GM19397 (cell line): ENCODE data around the gene ZNF189.

ENCODE experiments used
- ATAC-seq: cut with Tn5 transposase; IDR thresholded peaks from one replicate; pipeline ENCODE4 v1.9.1; 2021; ENCODE audit warnings: mild to moderate bottlenecking, moderate library complexity; ENCODE audit not compliant: unreplicated experiment

ZNF189 gene

DNA sequence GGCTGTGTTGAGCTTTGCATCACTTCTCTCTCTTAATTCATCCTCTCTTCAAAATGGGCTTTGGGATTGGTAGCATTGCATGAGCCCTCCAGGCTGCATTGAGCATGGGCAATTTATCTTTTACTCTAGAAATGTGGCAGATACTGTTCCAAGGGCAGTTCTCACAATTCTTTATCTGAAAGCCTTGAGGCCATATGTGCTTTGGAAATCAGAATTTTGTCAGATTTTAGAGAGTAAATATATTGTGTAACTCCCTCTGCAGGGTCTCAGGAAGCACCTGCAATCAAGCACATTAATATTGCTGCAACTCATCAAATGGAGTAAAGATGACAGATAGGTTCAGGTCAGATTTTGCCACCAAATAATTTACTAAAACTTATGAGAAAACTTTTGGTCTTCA is 19.3 kb downstream of the ZNF189 start:
- ATAC-seq = no peak

DNA sequence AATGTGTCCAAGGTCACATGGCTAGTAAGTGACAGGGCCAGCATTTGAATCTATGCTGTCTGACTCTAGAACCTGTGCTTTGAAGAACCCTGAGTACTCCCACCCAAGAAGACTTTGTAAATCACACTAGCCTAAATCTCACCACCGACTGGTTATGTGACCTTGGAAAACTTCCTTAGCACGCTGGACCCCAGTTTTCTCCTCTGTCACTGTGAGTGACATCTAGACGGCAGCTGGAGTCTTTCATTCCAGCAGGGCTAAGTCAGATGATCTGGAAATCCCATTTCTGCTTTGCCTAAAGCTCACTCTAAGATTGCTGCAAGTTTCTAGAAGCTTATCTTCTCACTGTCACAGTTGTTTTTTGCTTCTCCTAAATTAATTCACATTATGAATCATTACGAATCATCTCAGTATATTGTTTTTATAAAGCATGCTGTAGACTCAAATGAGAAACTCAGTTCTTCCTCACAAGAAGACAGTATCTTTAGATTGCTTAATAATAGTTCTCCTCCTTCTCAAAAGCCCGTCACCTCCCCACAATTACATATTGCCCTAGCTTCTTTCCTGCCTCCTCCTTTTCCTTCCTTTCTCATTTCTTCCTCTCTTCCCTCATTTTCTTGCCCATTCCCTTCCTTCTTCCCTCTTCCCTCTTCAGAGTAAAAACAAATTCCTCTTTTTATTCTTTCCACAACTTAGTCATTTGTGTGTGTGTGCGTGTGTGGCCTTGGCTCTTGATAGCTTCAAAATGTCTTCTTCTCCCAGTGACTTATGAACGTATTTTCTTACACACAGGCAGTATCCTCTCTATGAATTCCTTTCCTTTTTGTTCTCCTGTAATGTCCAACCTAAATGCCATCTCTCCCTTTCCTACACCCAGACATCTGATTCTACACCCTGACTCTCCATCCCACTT is 20.1 kb downstream of the ZNF189 start:
- no peak for ATAC-seq

- no peak for ATAC-seq
Observed at GRCh38 chr9:101419863-101420262, 21.2 kb downstream of the ZNF189 start.

GRCh38 chr9:101421653-101422065 is 23.0 kb downstream of the ZNF189 start:
- no peak for ATAC-seq

GRCh38 chr9:101427358-101427757 is 28.7 kb downstream of the ZNF189 start:
- no peak for ATAC-seq

- peak; percentile 76 for ATAC-seq
Observed at GRCh38 chr9:101427957-101428655, 29.5 kb downstream of the ZNF189 start.

- ATAC-seq = no peak
Observed at GRCh38 chr9:101428909-101429308, 30.3 kb downstream of the ZNF189 start.

DNA sequence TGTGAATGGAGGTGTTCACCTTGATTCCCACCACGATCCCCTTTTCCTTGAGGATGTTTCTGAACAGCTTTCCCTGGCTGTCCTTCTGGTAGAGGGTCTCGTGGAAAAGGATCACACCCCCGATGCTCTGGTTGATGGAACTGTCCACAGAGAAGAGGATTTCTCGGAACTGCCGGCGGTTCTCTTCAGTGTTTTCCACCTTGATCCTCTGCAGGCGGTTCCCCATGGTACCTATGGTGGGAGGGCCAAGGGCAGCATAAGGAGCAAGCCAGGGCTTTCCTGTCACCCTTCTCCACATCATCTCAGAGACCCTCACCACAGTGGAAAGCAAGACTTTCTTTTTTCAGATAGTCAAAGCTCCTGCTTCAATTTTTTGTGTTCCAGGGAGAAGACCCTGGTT is 31.1 kb downstream of the ZNF189 start:
- no peak for ATAC-seq

DNA sequence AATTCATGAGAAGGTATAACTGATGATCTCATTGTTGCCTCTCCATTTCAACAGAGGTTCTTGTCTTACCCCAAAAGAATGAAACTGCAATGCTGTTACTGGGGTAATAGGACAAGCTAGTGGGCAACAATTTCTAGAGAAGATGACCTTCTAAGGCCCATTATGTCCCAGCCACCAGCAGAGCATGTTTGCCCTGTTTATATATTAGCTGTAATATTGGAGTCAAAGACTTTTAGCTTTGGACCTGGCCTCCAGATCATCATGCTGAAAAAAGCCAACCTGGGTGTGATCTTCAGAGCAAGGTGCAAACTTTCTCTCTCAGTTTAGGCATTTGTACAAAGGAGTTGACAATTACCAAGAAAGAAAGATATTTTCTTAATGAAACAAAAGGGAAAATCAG is 33.5 kb downstream of the ZNF189 start:
- ATAC-seq = no peak

DNA sequence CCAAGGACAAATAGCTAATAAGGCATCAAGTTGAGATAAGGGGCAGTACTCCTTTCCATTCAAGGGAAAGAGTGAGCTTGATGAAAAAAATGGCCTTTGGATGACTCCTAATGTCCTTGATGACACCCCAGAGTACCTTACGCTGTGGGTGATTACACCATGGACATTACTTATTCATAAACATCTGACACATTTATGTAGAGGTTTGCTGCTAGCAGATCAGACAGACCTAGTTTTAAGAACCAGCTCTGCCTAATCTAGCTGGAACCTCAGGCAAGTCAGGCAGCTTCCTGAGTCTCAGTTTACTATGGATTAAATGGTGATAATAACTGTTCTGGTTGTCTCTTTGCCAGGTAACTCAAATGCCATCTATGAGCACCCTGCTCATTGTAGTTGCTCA is 34.1 kb downstream of the ZNF189 start:
- ATAC-seq = no peak

DNA sequence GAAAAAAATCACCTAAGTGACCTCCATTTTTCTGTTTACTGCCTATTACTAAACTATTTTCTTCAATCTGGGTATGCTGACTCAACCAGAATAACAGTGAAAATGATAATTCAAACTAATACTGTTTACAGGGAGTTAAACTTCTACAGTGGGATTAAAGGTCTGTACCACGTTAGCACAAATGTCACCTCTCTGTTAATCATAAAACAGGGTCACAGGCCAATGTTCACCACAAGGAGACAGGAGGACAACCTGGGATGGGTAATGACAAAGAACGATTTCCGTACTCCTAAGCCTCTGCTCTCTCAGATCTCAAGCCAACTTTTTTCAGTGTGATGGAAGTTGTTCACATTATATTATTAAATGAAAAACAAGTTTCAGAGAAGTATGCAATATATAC is 34.6 kb downstream of the ZNF189 start:
- ATAC-seq = no peak

GRCh38 chr9:101434998-101435397 is 36.3 kb downstream of the ZNF189 start:
- no peak for ATAC-seq

DNA sequence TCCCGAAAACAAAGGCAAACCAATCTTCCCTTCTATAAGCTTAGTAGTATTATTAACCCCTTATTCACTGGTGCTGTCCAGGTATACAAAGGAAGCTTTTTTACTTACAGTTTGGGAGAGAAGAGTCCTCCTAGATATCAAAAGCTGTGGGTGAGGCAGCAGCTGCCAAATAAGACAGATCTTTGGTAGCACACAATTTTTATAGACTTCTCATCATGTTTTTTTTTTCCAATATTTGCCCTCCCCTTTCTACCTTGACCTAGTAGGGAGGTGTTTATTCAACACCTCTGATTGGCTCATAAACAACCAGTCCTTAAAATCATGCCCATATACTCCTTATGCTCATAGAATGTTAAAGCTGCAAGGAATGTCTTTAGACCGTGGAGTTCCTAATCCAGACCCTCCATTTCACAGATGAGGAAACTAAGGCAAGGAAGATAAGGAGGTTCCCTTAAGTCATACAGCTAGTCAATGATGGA is 37.0 kb downstream of the ZNF189 start, which contains the start of gene ALDOB:
Gene ALDOB, minus strand, starts transcription at position 174 of the 479 bp plus-strand sequence. CDS start 4,887 bp downstream, outside the sequence.
- ATAC-seq = no peak

DNA sequence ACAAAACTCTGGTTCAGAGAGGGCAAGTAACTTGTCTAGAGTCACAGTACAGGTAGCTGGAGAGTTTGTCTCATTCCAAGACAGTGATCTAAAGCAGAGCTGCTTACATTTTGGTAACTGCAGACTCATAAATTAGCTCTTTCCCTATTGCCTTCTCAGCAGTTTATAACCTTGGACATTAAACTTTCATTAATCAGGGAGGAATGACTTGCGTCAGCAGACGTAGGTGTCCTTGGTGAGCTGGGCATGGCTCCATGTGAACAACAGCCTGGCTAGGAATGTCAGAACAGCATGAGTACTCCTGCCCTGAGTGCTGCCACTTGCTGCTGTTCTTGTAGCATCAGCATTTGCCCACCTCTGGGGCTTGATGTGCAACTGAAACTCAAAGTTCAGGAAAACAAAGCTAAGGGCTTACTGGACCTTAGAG is 39.2 kb downstream of the ZNF189 start:
- ATAC-seq = no peak

GRCh38 chr9:101438523-101438922 is 39.9 kb downstream of the ZNF189 start:
- ATAC-seq = no peak

GRCh38 chr9:101440714-101441230 is 42.1 kb downstream of the ZNF189 start:
- no peak for ATAC-seq

GRCh38 chr9:101442318-101442717 is 43.7 kb downstream of the ZNF189 start:
- ATAC-seq = no peak

- no peak for ATAC-seq
Observed at GRCh38 chr9:101442736-101443135, 44.1 kb downstream of the ZNF189 start.

DNA sequence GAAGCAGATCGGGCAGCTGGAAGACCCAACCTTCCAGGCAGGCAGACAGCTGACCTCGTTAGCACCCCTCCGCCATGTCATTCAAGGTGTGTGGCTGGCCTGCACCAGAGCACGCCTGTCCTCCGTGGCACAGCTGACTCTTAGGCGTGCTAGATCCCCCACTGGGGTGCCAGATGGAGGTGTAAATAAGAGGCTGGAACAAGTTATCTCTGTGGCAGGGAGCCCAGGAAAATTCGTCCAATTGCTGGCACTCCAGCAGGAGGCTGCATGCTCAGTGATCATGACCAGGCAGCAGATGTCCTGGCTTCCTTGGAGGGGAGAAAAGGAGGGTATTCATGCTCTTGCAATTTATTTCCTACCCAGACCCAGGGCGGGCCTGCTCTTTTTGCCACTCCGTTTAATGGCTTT is 44.7 kb downstream of the ZNF189 start:
- ATAC-seq = no peak

- no peak for ATAC-seq
Observed at GRCh38 chr9:101445353-101446029, 46.8 kb downstream of the ZNF189 start.

GRCh38 chr9:101446732-101447131 is 48.1 kb downstream of the ZNF189 start:
- no peak for ATAC-seq
